C4-2B (cell line): Measurements from ENCODE around the gene LRRTM4.
"Not testable (repeated sequence)": the region's sequence is repeated elsewhere in the genome, so short reads cannot be mapped to it uniquely, and the experiment has no call there.

Source experiments
- H3K27ac ChIP-seq: fragments of 450-650 bp; 2 replicates; pipeline ENCODE4 v1.5.1; 2017
- CTCF ChIP-seq: fragments of 450-650 bp; conservative IDR thresholded peaks from 2 replicates; pipeline ENCODE4 v1.5.1; 2017; ENCODE audit warnings: mild to moderate bottlenecking
- ZFX ChIP-seq: fragments of 450-650 bp; IDR thresholded peaks from 2 replicates; pipeline ENCODE4 v1.6.1; 2017

The LRRTM4 gene

DNA sequence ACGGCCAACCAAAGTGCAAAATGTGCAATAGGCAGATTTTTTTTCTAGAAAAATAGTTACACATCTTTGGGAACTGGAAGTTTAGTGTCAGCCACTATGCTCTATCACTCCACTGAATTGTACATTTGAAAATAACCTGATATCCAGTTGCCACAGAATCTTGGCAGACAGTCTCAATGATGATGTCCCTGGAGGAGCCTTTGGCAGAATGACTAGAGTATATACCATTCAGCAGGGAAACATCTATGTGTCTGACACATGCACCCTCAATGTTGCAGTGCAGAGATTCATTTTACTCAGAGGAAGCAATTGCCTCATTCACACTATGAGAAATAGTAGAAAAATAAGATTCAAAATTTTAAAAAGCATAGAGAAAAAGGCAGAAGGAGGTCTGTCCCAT, 475.8 kb downstream of the LRRTM4 start:
- no peak overlapping the region for H3K27ac ChIP-seq
- TF ChIP-seq CTCF (no peak), ZFX (no peak)

DNA sequence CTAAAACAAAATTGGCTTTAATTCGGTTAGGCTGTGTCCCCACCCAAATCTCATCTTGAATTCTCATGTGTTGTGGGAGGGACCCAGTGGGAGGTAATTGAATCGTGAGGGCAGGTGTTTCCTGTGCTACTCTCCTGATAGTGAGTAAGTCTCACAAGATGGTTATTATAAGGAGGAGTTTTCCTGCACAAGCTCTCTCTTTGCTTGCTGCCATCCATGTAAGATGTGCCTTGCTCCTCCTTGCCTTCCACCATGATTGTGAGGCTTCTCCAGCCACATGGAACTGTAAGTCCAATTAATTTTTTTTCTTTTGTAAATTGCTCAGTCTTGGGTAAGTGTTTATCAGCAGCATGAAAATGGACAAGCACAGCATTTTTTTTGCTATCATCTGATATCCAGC, 476.7 kb downstream of the LRRTM4 start:
- not testable (repeated sequence) for H3K27ac ChIP-seq

- no peak for TF ChIP-seq ZFX
- TF ChIP-seq CTCF = no peak
- H3K27ac ChIP-seq = no peak overlapping the region
Observed at GRCh38 chr2:77034445-77034844, 487.7 kb downstream of the LRRTM4 start.

GRCh38 chr2:77029237-77029636, 492.9 kb downstream of the LRRTM4 start:
- not testable (repeated sequence) for H3K27ac ChIP-seq

- TF ChIP-seq CTCF (no peak), ZFX (no peak)
- H3K27ac ChIP-seq = no peak overlapping the region
Observed at GRCh38 chr2:77028032-77028600, 494.1 kb downstream of the LRRTM4 start.

DNA sequence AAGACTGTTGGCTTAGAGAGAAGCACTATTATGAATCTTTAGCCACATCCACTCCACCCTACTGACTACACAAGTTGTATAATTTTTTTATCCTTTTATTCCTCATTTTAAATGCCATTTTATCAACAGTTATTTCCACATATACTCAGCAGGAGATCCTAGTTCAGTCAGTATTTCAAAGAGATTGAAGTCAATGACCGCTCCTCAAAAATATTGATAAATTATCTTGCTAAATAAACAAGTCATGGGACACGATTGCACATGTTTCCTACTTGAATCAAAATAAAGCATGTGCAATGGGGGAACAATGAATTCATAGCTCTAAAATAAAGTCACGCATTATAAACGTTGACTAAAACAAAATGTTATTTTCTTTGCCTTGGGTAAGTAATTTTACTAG, 496.5 kb downstream of the LRRTM4 start:
- no peak overlapping the region for H3K27ac ChIP-seq
- TF ChIP-seq ZFX (no peak), CTCF (no peak)

GRCh38 chr2:77021161-77021560, 501.0 kb downstream of the LRRTM4 start:
- no peak overlapping the region for H3K27ac ChIP-seq
- no peak for TF ChIP-seq CTCF
- no peak for TF ChIP-seq ZFX

DNA sequence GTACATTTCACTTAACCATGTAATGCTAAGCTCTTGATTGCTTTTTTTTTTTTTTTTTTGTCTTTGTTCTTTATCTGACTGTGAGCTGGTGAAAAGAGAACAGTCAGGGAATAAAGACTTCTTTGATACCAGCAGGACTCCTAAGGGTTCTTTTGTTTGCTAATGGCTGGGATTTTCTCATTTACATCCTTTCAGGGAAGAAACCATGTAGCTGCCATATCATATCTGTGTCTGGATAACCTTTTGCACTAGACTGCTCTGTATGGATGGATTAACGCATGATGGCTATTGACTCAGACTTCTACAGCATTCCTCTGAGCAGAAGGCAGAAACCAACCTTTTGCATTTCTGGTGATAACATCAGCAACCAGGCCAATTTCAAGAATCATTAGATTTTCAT, 504.0 kb downstream of the LRRTM4 start:
- H3K27ac ChIP-seq = no peak overlapping the region
- TF ChIP-seq CTCF = no peak
- no peak for TF ChIP-seq ZFX

DNA sequence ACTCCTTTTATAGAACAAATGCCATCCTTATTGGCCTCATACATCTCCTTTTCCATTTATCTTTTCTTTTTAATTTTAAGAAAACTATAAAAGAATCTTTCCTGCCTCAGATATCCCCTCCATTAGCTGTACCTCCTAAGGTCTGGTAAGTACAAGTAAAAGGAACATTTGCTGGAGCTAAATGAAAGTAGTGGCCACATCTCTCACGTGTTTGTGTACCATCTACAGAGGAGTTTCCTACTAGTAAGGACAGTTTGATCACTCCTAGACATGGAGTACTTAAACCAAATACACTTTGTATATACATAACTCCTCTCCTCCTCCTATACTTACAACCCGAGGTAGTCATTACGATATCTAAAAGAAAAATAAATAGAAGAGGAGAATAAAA, 504.8 kb downstream of the LRRTM4 start:
- no peak overlapping the region for H3K27ac ChIP-seq
- TF ChIP-seq ZFX = no peak
- no peak for TF ChIP-seq CTCF
